SJCRH30 (cell line): ENCODE measurements around the gene FDX2. TPM values are rescaled to one million over a fixed set of nuclear protein-coding genes. Genes with fewer than 3 reads are reported as not detected.

Experiments
- DNase-seq, 2 experiments: peaks; one replicate each; pipeline ENCODE4 v3.0.0-alpha.2; 2015 to 2020
- H3K27ac ChIP-seq: fragments of 250-450 bp; sonication (Bioruptor Pico); 2 replicates; pipeline ENCODE4 v1.5.1; 2020; ENCODE audit warnings: mild to moderate bottlenecking, moderate library complexity
- H3K27me3 ChIP-seq: fragments of 250-450 bp; sonication (Bioruptor Pico); 2 replicates; pipeline ENCODE4 v1.5.1; 2020; ENCODE audit warnings: mild to moderate bottlenecking, moderate library complexity
- H3K36me3 ChIP-seq: fragments of 250-450 bp; sonication (Bioruptor Pico); 2 replicates; pipeline ENCODE4 v1.5.1; 2020; ENCODE audit warnings: mild to moderate bottlenecking, moderate library complexity
- H3K4me1 ChIP-seq: fragments of 250-450 bp; sonication (Bioruptor Pico); 2 replicates; pipeline ENCODE4 v1.5.1; 2020; ENCODE audit warnings: mild to moderate bottlenecking, moderate library complexity
- H3K4me3 ChIP-seq: fragments of 250-450 bp; sonication (Bioruptor Pico); 2 replicates; pipeline ENCODE4 v1.5.1; 2020; ENCODE audit warnings: mild to moderate bottlenecking, moderate library complexity
- H3K9me3 ChIP-seq: fragments of 250-450 bp; sonication (Bioruptor Pico); replicated peaks from 2 replicates; pipeline ENCODE4 v1.5.1; 2020; ENCODE audit warnings: mild to moderate bottlenecking, moderate library complexity
- total RNA-seq: library from RNA; depleted of rRNA; stranded (reverse); fragments of >200 nt; shearing (Covaris generic); gene quantifications from 2 replicates; pipeline ENCODE4 v1.2.3, GENCODE V29; 2014

Gene FDX2
- total RNA-seq, 1 experiment from 2014 or later: 11.5 TPM

DNA sequence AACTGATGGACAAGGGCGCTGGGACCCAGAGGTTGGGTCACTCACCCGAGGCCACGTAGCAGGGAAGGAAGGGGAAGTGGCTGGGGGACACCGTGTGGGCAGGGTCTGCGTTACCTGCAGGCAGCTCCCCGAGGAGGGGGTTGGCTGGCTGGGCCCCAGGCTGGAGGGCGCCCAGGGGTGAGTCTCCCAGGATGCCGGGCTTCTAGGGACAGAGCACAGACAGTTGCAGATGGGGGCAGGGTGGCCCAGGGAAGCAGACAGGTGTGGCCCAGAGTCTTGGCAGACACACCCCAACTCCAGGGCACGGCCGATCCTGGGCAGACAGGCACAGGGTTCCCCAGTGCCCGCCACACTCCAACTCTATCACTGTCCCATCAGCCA is 5.6 kb upstream of the FDX2 start:
- Histone ChIP-seq H3K27me3 (no peaks in the 10 kb centered on the region), H3K9me3 (no peaks in the 10 kb centered on the region), H3K4me3 (no peak overlapping the region), H3K4me1 (no peaks in the 10 kb centered on the region; the same call in 1 of the 2 replicates), H3K27ac (no peak overlapping the region), H3K36me3 (peaks cover 59% of the 10 kb centered on the region)
- no peak for DNase-seq

DNA sequence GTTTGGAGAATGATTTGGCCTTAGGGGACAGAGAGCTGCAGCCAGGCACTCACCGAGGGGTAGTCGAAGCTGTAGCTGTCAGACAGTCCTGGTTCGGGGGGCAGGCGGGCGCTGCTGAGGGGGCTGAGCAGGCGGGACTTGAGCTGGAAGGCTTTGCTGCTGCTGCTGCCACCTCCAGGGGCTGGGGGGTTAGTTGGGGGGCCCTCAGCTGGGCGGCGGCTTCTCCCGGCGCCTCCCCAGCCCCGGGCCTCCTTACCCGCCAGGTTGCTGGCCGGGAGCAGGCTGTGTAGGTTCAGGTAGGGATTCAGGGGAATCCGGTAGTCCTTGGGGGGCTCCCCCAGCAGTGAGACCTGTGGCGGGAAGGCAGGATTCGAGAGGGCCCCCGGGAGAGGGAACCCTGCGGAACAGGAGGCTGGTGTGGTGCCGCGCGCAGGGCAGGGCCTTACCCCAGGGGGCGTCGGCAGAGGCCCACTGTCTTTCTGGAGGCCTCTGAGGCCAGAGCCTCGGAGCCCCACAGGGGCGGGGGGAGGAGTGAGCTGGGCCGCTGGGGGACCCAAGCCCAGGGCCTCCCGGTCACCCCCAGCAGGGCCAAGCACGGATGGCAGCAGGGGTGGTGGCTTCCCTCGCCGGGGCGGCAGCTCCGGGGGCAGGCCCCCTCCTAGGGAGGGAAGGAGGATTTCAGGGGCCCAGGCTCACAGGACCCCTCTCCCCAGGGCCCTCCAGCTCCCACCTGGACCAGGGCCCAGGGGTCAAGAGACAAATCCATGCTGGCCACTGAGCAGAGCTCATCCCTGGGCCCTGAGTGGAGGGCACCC is 5.0 kb upstream of the FDX2 start:
- no peaks in the 10 kb centered on the region; the same call in 1 of the 2 replicates for H3K4me1 ChIP-seq
- no peaks in the 10 kb centered on the region for H3K27me3 ChIP-seq
- no peak overlapping the region for H3K4me3 ChIP-seq
- H3K27ac ChIP-seq: no peak overlapping the region
- H3K36me3 ChIP-seq: peaks cover 55% of the 10 kb centered on the region
- DNase-seq: no peak
- no peaks in the 10 kb centered on the region for H3K9me3 ChIP-seq

DNA sequence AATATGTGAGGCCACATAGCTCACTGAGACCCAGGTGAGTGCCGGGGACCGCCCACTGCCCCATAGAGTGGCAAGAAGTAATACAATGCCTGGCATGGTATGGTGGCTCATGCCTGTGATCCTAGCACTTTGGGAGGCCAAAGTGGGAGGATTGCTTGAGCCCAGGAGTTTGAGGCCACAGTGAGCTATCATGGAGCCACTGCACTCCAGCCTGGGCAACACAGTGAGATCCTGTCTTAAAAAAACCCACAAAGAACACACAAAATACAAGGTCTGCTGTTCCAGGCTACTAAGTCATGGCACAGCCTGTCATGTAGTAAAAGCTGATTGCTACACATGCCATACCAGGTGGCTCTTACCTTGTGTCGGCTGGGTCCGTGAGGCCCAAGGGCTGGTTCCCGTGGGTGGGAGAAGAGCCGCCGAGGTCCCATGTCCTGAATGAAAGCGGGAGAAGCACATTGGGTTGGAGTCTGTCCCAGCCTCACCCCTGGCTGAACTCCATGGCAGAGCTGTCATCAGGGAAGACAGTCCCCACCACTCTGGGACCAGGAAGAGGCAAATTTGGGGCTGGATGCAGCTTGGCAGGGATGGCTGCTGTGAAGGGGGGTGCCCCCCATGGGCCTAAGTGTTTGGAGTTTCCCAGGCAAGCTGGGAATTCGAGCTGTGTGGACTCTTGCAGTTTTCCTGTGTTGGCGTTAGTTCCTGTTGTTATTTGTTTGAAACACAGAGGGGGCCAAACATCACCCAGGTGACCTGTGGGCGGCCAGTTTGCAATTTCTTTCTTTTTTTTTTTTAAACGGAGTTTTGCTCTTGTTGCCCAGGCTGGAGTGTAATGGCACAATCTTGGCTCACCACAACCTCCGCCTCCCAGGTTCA is 3.2 kb upstream of the FDX2 start:
- H3K27me3 ChIP-seq: no peaks in the 10 kb centered on the region
- peaks cover 42% of the 10 kb centered on the region for H3K36me3 ChIP-seq
- no peak overlapping the region for H3K27ac ChIP-seq
- peaks cover 4% of the 10 kb centered on the region; the same call in 1 of the 2 replicates for H3K4me1 ChIP-seq
- no peak overlapping the region for H3K4me3 ChIP-seq
- no peak for DNase-seq
- no peaks in the 10 kb centered on the region for H3K9me3 ChIP-seq

DNA sequence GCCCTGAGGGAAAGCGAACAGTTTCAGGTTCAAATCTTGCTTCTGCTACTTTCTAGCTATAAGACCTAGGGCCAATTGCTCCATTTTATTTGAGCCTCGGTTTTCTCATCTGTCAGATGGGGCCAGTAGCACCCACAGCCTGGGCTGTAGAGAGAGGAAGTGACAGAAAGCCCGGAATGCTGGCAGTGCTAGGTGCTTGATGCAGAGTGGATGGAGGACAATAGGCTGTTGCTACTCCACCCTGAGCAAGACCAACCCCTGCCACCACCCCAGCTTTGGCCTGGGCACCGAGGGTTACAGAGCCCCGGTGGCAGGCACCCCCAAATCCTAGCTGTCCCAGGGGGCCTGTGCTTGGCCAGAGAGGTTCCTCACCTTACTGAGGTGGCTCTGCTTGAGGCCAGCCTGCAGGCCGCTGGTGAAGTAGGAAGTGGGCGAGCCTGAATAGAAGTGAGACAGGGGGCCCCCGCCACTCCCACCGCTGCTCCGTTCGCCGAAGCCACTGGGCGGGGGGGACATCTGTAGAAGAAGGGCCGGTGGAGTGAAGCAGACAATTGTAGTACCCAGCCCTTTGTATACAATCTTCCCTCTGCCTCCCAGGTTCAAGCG is 2.1 kb upstream of the FDX2 start:
- peaks cover 4% of the 10 kb centered on the region; the same call in 1 of the 2 replicates for H3K4me1 ChIP-seq
- H3K36me3 ChIP-seq: peaks cover 35% of the 10 kb centered on the region
- H3K4me3 ChIP-seq: no peak overlapping the region
- no peak for DNase-seq
- H3K27me3 ChIP-seq: no peaks in the 10 kb centered on the region
- H3K27ac ChIP-seq: no peak overlapping the region
- no peaks in the 10 kb centered on the region for H3K9me3 ChIP-seq

DNA sequence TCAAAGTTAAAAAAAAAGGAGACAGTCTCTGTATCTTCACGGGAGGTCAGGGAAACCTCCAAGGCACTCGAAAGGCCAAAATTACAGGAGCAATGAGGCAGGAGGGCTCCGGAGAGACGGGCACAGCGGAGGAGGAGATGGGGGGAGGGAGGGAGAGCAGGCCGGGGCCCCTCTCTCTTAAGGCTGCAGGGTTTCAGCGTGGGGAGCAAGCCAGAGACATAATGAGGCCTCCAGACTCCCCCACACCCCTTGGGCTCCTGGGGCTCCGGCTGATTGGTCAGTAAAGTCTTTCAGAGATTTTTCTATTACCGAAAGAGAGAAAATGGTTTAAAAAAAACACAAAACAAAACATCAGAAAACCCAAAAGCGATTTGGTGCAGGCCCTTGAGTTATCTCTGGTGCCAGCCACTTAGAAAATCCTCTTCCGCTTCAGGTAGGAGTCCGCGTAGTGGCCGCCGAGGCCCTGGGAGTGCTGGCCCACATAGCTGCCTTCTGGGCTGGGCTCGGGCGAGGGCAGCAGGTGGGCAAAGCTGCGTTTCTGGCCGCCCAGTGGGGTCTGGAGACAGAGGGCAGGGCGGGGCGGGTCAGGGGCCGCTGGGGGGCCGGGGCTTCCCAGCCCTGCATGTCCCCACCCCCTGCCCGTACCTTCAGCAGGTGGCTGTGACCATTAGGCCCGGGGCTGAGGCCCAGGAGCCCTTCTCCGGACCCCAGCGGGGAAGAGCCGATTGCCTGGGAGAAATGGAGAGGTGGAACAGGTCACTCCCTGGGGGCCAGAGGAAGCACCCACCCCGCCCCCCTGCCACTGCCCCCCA is 1.4 kb upstream of the FDX2 start:
- H3K4me3 ChIP-seq: no peak overlapping the region
- H3K9me3 ChIP-seq: no peaks in the 10 kb centered on the region
- peaks cover 30% of the 10 kb centered on the region for H3K36me3 ChIP-seq
- H3K27me3 ChIP-seq: no peaks in the 10 kb centered on the region
- DNase-seq: no peak
- H3K27ac ChIP-seq: no peak overlapping the region
- H3K4me1 ChIP-seq: peaks cover 4% of the 10 kb centered on the region; the same call in 1 of the 2 replicates

GRCh38 chr19:10316229-10317044 is 622 bp upstream of the FDX2 start:
- H3K4me3 ChIP-seq: peak overlapping the region; percentile 78; the same call in 1 of the 2 replicates

DNA sequence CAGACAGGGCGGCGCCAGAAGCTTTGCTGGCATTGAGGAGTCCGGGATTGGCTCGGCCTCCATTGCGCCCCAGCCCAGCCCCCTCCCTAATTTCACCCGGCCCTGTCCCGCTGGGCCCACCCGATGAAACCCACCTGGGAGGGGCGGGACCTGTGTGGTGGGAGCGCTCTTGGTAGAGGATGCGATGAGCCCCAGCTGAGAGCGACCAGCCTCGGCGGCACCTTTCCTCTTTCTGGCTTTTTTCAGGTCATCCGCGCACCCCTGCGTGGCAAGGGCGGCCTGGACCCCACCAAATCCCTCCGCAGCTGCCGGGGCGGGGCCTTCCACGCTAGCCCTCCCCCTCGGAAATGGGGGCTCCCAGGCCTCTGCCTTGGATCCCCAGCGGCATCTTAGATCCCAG is 6.4 kb downstream of the FDX2 start, which contains the start of gene ZGLP1:
TSS of gene ZGLP1 (minus strand) at position 393 of the 400 bp plus-strand sequence.
- no peaks in the 10 kb centered on the region for H3K4me1 ChIP-seq
- H3K27ac ChIP-seq: no peak within 1 kb of the TSS
- H3K27me3 ChIP-seq: no peaks in the 10 kb centered on the region
- H3K9me3 ChIP-seq: no peaks in the 10 kb centered on the region
- no peak within 1 kb of the TSS for H3K4me3 ChIP-seq
- peaks cover 2% of the 10 kb centered on the region; the same call in 1 of the 2 replicates for H3K36me3 ChIP-seq
- DNase-seq: no peak

More at GRCh38 chr19:10316229-10317044, 622 bp upstream of the FDX2 start:
- Histone ChIP-seq H3K27me3 (no peaks in the 10 kb centered on the region), H3K4me1 (peaks cover 4% of the 10 kb centered on the region; the same call in 1 of the 2 replicates), H3K36me3 (peaks cover 23% of the 10 kb centered on the region), H3K27ac (no peak overlapping the region), H3K9me3 (no peaks in the 10 kb centered on the region)
- no peak for DNase-seq

DNA sequence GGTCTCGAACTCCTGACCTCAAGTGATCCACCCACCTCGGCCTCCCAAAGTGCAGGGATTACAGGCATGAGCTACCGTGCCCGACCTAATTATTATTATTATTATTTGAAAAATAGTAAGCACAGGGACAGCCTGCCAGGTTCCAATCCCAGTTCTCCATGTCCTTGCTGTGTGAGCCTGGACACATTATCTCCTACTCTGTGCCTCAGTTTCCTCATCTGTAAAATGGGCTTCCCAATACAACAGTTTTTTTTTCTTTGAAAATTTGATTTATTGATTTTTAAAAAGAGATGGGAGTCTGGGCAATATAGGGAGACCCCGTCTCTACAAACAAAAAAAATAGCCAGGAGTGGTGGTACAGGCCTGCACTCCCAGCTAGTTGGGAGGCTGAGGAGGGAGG is 9.5 kb downstream of the FDX2 start:
- no peaks in the 10 kb centered on the region for H3K4me1 ChIP-seq
- DNase-seq: no peak

GRCh38 chr19:10305139-10305806 is 10.5 kb downstream of the FDX2 start:
- DNase-seq: no peak
- no peaks in the 10 kb centered on the region for H3K27me3 ChIP-seq

More for the DNA sequence above, 9.5 kb downstream of the FDX2 start:
- H3K27me3 ChIP-seq: no peaks in the 10 kb centered on the region
- no peaks in the 10 kb centered on the region for H3K36me3 ChIP-seq
- no peak overlapping the region for H3K4me3 ChIP-seq
- H3K9me3 ChIP-seq: no peaks in the 10 kb centered on the region
- H3K27ac ChIP-seq: no peak overlapping the region

DNA sequence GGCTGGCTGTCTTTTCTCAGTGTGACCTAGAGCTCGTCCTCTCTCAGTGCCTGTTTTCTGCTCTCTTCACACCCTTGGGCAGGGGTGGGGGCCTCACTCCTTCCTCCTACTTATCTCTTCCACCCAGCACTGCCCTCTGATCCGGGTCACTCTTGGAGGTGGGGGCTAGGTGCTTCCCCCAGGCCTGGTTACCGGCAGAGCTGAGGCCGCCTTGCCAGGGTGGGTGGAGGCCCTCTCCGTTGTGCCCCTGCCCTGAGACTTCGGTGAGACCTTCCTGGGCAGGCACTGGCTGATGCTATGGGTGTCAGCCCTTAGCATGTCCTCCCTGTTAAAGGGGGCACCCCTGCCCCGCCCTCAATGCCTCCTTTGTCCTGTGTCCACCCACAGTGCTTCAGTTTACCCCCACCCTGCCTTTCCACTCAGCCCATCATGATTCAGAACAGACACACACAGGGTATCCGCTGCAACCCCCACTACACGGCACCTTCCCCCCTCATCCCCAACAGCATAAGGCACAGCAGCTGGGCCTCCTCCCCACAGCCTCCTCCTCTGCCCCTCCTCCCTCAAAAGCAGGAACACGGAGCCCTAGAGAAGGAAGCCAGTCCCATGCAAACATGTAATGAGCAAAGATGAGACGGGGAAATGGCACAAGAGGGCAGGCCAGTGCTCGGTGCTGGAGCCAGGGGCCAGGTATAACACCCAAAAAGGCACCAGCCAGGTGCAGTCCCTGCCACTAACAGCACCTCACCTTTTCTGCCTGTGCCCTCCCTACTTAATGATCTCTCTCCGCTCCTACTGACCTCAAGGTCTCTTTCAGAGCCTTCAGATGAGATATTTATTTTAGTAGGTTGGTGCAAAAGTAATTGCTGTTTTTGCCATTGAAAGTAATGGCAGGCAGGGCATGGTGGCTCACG is 16.0 kb downstream of the FDX2 start:
- Histone ChIP-seq H3K36me3 (no peaks in the 10 kb centered on the region), H3K27me3 (no peaks in the 10 kb centered on the region), H3K4me1 (no peaks in the 10 kb centered on the region), H3K4me3 (no peak overlapping the region), H3K9me3 (no peaks in the 10 kb centered on the region), H3K27ac (no peak overlapping the region)
- DNase-seq: no peak

More at GRCh38 chr19:10305139-10305806, 10.5 kb downstream of the FDX2 start:
- Histone ChIP-seq H3K36me3 (no peaks in the 10 kb centered on the region), H3K4me3 (no peak overlapping the region), H3K4me1 (no peaks in the 10 kb centered on the region), H3K27ac (no peak overlapping the region), H3K9me3 (no peaks in the 10 kb centered on the region)

DNA sequence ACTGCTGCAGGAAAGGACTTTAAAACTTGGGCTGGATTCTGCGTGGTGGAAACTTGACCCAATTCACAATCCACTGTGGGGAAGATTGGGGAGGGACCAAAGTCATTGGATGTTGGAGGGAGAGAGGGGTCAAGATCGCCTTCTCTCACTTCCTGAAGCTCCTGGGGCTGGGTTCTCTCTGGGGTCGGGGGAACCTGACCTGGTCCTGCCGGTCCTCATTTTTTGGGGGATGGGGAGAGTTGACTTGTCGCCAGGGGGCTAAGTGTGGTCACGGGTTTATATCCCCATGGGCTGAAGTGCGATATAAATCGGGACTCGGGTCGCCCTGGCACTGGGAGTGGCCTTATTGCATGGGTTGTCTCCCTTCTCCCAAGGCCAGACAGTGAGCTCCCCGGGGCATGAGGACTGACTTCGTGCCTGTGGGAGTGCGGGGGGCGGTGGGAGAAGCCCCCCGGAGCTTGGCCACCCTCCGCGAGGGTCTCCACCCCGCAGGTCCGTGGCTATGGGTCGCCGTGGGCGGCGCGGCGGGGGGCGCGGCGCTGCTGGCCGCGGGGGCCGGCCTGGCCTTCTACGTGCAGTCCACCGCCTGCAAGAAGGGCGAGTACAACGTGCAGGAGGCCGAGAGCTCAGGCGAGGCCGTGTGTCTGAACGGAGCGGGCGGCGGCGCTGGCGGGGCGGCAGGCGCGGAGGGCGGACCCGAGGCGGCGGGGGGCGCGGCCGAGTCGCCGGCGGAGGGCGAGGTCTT is 19.8 kb downstream of the FDX2 start:
- H3K27me3 ChIP-seq: no peaks in the 10 kb centered on the region

More for the DNA sequence above, 19.8 kb downstream of the FDX2 start:
- Histone ChIP-seq H3K4me1 (no peaks in the 10 kb centered on the region), H3K4me3 (no peak overlapping the region), H3K27ac (no peak overlapping the region), H3K36me3 (no peaks in the 10 kb centered on the region), H3K9me3 (no peaks in the 10 kb centered on the region)
- DNase-seq: no peak
